ENCODE measurements around the gene DROSHA.
"Not testable (repeated sequence)": the region's sequence is repeated elsewhere in the genome, so short reads cannot be mapped to it uniquely, and the experiment has no call there.

The DROSHA gene

GRCh38 chr5:31531888-31532547 lies at the start of gene DROSHA, which contains the start of gene C5orf22:
Gene DROSHA, minus strand, starts transcription at chr5:31532093. Its CDS starts 3,034 bp downstream, at chr5:31529059.
Gene C5orf22, plus strand, starts transcription at chr5:31532301. Its CDS starts 92 bp downstream, at chr5:31532393.
- Histone ChIP-seq H3K9ac (peak within 1 kb of the TSS; percentile 77 to 88 (median 86)), H3K4me2 (peak within 1 kb of the TSS; percentile 87 to 94 (median 91)), H3K4me1 (peaks cover 27 to 44% (median 30%) of the 10 kb centered on the region in 10 experiments), H3K9me3 (replicated peaks in 1 of 11) (no peaks in the 10 kb centered on the region), H4K20me1 (peaks cover 0 to 10% (median 0%) of the 10 kb centered on the region in 11 experiments; a peak in 5 of 22 replicates), H3K36me3 (peaks cover 46 to 71% (median 56%) of the 10 kb centered on the region in 11 experiments), H3K27me3 (no peaks in the 10 kb centered on the region), H3K4me3 (peak within 1 kb of the TSS; percentile 68 to 91 (median 79)), H3K27ac (peak within 1 kb of the TSS; percentile 53 to 88 (median 79); a peak in 21 of 22 replicates)
- TF ChIP-seq Cebpa-rat (IDR thresholded peaks at IDR 0.05) = no peak

GRCh38 chr5:31579558-31579957 lies 47.7 kb upstream of the DROSHA start:
- Histone ChIP-seq H4K20me1 (no peaks in the 10 kb centered on the region), H3K4me2 (no peak overlapping the region), H3K27ac (no peak overlapping the region), H3K9me3 (replicated peaks in 1 of 11) (no peaks in the 10 kb centered on the region), H3K4me1 (peaks cover 0 to 5% (median 0%) of the 10 kb centered on the region in 10 experiments; a peak in 3 of 20 replicates), H3K9ac (no peak overlapping the region), H3K4me3 (no peak overlapping the region), H3K27me3 (no peaks in the 10 kb centered on the region), H3K36me3 (no peaks in the 10 kb centered on the region)
- TF ChIP-seq Cebpa-rat (IDR thresholded peaks at IDR 0.05) = no peak

- Histone ChIP-seq H3K27ac (no peak overlapping the region), H3K4me1 (peaks cover 0 to 14% (median 5%) of the 10 kb centered on the region in 10 experiments; a peak in 10 of 20 replicates), H3K27me3 (no peaks in the 10 kb centered on the region), H3K9ac (no peak overlapping the region), H3K36me3 (no peaks in the 10 kb centered on the region), H3K9me3 (replicated peaks in 1 of 11) (no peaks in the 10 kb centered on the region), H3K4me2 (no peak overlapping the region), H4K20me1 (no peaks in the 10 kb centered on the region), H3K4me3 (no peak overlapping the region)
- TF ChIP-seq Cebpa-rat (IDR thresholded peaks at IDR 0.05) = no peak
Observed at GRCh38 chr5:31577438-31577837, 45.5 kb upstream of the DROSHA start.

- Histone ChIP-seq H3K27me3 (no peaks in the 10 kb centered on the region), H4K20me1 (no peaks in the 10 kb centered on the region), H3K9me3 (replicated peaks in 1 of 11) (no peaks in the 10 kb centered on the region), H3K27ac (no peak overlapping the region), H3K36me3 (no peaks in the 10 kb centered on the region), H3K4me1 (peaks cover 0 to 21% (median 0%) of the 10 kb centered on the region in 10 experiments; a peak in 8 of 20 replicates), H3K9ac (no peak overlapping the region), H3K4me3 (no peak overlapping the region), H3K4me2 (no peak overlapping the region)
- no peak for TF ChIP-seq Cebpa-rat (IDR thresholded peaks at IDR 0.05)
Observed at GRCh38 chr5:31574772-31575171, 42.9 kb upstream of the DROSHA start.

GRCh38 chr5:31573494-31574142 lies 41.7 kb upstream of the DROSHA start:
- H4K20me1 ChIP-seq = no peaks in the 10 kb centered on the region
- peak overlapping the region in 1 of 11 experiments; percentile 35; a peak in 1 of 22 replicates for H3K4me2 ChIP-seq
- no peaks in the 10 kb centered on the region for H3K27me3 ChIP-seq
- H3K4me1 ChIP-seq = peaks cover 0 to 21% (median 0%) of the 10 kb centered on the region in 10 experiments; a peak in 8 of 20 replicates
- no peak overlapping the region for H3K4me3 ChIP-seq
- H3K27ac ChIP-seq = peak overlapping the region in 1 of 11 experiments; percentile 41; a peak in 1 of 22 replicates
- no peak overlapping the region for H3K9ac ChIP-seq
- no peaks in the 10 kb centered on the region for H3K36me3 ChIP-seq
- no peak for TF ChIP-seq Cebpa-rat (IDR thresholded peaks at IDR 0.05)
- no peaks in the 10 kb centered on the region for H3K9me3 ChIP-seq (replicated peaks in 1 of 11)

- no peaks in the 10 kb centered on the region; a peak in 1 of 22 replicates for H3K36me3 ChIP-seq
Observed at GRCh38 chr5:31569068-31569467, 37.2 kb upstream of the DROSHA start.

GRCh38 chr5:31568302-31568835 lies 36.5 kb upstream of the DROSHA start:
- Histone ChIP-seq H3K27me3 (no peaks in the 10 kb centered on the region), H3K27ac (no peak overlapping the region), H3K9ac (no peak overlapping the region)

More at GRCh38 chr5:31569068-31569467, 37.2 kb upstream of the DROSHA start:
- H3K27ac ChIP-seq = no peak overlapping the region
- H3K4me1 ChIP-seq = peaks cover 0 to 29% (median 0%) of the 10 kb centered on the region in 10 experiments; a peak in 8 of 20 replicates
- H3K9ac ChIP-seq = no peak overlapping the region
- H3K4me3 ChIP-seq = no peak overlapping the region
- H4K20me1 ChIP-seq = no peaks in the 10 kb centered on the region
- H3K9me3 ChIP-seq (replicated peaks in 1 of 11) = peaks cover 18 to 30% (median 25%) of the 10 kb centered on the region in 11 experiments
- H3K4me2 ChIP-seq = no peak overlapping the region
- no peak for TF ChIP-seq Cebpa-rat (IDR thresholded peaks at IDR 0.05)
- H3K27me3 ChIP-seq = no peaks in the 10 kb centered on the region

GRCh38 chr5:31566362-31566761 lies 34.5 kb upstream of the DROSHA start:
- Histone ChIP-seq H3K4me1 (peaks cover 0 to 15% (median 0%) of the 10 kb centered on the region in 10 experiments; a peak in 2 of 20 replicates), H3K9me3 (replicated peaks in 1 of 11) (peaks cover 18 to 33% (median 28%) of the 10 kb centered on the region in 11 experiments)
- H3K27ac ChIP-seq, H3K36me3 ChIP-seq, H3K4me3 ChIP-seq, H3K27me3 ChIP-seq, H3K9ac ChIP-seq, H3K4me2 ChIP-seq, H4K20me1 ChIP-seq: not testable (repeated sequence)

More at GRCh38 chr5:31568302-31568835, 36.5 kb upstream of the DROSHA start:
- Histone ChIP-seq H4K20me1 (no peaks in the 10 kb centered on the region), H3K4me1 (peaks cover 0 to 29% (median 0%) of the 10 kb centered on the region in 10 experiments; a peak in 8 of 20 replicates), H3K4me2 (no peak overlapping the region), H3K36me3 (no peaks in the 10 kb centered on the region; a peak in 1 of 22 replicates), H3K4me3 (no peak overlapping the region), H3K9me3 (replicated peaks in 1 of 11) (peaks cover 18 to 33% (median 28%) of the 10 kb centered on the region in 11 experiments)
- no peak for TF ChIP-seq Cebpa-rat (IDR thresholded peaks at IDR 0.05)

- no peaks in the 10 kb centered on the region for H3K27me3 ChIP-seq
- H3K4me2 ChIP-seq = no peak overlapping the region
- H3K4me3 ChIP-seq = no peak overlapping the region
- H3K9me3 ChIP-seq (replicated peaks in 1 of 11) = peaks cover 18 to 33% (median 28%) of the 10 kb centered on the region in 11 experiments
- peaks cover 0 to 7% (median 0%) of the 10 kb centered on the region in 11 experiments; a peak in 3 of 22 replicates for H3K36me3 ChIP-seq
- peaks cover 0 to 15% (median 0%) of the 10 kb centered on the region in 10 experiments; a peak in 2 of 20 replicates for H3K4me1 ChIP-seq
- no peak overlapping the region for H3K9ac ChIP-seq
- no peak for TF ChIP-seq Cebpa-rat (IDR thresholded peaks at IDR 0.05)
- no peaks in the 10 kb centered on the region for H4K20me1 ChIP-seq
- H3K27ac ChIP-seq = no peak overlapping the region
Observed at GRCh38 chr5:31563216-31563615, 31.3 kb upstream of the DROSHA start.
